Measurements from ENCODE around the gene CENPP. TPM values are rescaled to one million over a fixed set of nuclear protein-coding genes. Genes with fewer than 3 reads are reported as not detected.

Gene CENPP
- total RNA-seq, 1 donor from 2014 or later, result 1.9 TPM

DNA sequence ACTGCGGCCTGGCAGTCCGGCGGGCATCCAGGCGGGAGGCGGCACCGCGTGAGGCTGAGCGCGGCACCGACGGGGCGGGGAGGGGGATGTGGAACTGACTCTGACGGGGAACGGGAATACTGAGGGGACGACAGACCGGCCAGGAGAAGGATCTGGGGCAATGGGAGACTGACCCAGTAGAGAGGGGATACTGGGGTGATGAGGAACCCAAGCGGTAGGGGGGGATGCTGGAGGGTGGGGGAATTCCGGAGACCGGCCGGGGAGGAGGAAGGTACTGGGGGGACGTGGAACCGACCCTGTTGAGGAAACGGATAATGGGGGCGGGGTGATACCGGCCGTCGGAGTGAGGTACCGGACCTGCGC lies 343.8 kb downstream of the CENPP start:
- Mint-ChIP-seq H3K9me3 (ENCODE audit: unreplicated experiment) (peaks cover 2% of the 10 kb centered on the region), H3K4me1 (ENCODE audit: low read depth, unreplicated experiment) (peaks cover 21% of the 10 kb centered on the region), H3K27ac (ENCODE audit: unreplicated experiment) (peak overlapping the region; percentile 93), H3K36me3 (ENCODE audit: low read depth, unreplicated experiment) (peaks cover 4% of the 10 kb centered on the region), H3K4me3 (ENCODE audit: unreplicated experiment) (peak overlapping the region; percentile 98), H3K27me3 (ENCODE audit: low read depth, unreplicated experiment) (no peaks in the 10 kb centered on the region)
- Histone ChIP-seq H3K9ac (ENCODE audit: low read length) (peak overlapping the region; percentile 93), H3K4me2 (ENCODE audit: low read length) (peak overlapping the region; percentile 93), H3K27ac (ENCODE audit: low read depth, low read length) (peak overlapping the region; percentile 90), H3K27me3 (ENCODE audit: insufficient read depth, low read length) (no peaks in the 10 kb centered on the region), H3K79me2 (ENCODE audit: insufficient read depth, low read length) (peaks cover 59% of the 10 kb centered on the region), H3K9me3 (ENCODE audit: insufficient read depth, low read depth, low read length) (no peaks in the 10 kb centered on the region), H4K20me1 (ENCODE audit: insufficient read depth, low read length) (peaks cover 37% of the 10 kb centered on the region), H2AFZ (ENCODE audit: low read depth, low read length) (peak overlapping the region; percentile 72), H3K4me1 (ENCODE audit: insufficient read depth, low read length) (peaks cover 19% of the 10 kb centered on the region), H3K36me3 (ENCODE audit: insufficient read depth, low read length) (no peaks in the 10 kb centered on the region), H3K4me3 (ENCODE audit: insufficient read depth, low read depth, low read length) (peak overlapping the region; percentile 83)
- FAIRE-seq, result no peak
- TF ChIP-seq, protein P1, sequence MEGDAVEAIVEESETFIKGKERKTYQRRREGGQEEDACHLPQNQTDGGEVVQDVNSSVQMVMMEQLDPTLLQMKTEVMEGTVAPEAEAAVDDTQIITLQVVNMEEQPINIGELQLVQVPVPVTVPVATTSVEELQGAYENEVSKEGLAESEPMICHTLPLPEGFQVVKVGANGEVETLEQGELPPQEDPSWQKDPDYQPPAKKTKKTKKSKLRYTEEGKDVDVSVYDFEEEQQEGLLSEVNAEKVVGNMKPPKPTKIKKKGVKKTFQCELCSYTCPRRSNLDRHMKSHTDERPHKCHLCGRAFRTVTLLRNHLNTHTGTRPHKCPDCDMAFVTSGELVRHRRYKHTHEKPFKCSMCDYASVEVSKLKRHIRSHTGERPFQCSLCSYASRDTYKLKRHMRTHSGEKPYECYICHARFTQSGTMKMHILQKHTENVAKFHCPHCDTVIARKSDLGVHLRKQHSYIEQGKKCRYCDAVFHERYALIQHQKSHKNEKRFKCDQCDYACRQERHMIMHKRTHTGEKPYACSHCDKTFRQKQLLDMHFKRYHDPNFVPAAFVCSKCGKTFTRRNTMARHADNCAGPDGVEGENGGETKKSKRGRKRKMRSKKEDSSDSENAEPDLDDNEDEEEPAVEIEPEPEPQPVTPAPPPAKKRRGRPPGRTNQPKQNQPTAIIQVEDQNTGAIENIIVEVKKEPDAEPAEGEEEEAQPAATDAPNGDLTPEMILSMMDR (IDR thresholded peaks at IDR 0.05; ENCODE audit: insufficient read depth, low read depth, low read length), result no peak
- TF ChIP-seq EZH2 (IDR thresholded peaks at IDR 0.05; ENCODE audit: insufficient read depth, low read length), result no peak
- DNase-seq (ENCODE audit: low read depth), result no peak

Small RNAs within 50 kb of the gene (microRNA-seq; reads per million reads assigned to microRNA genes)
- gene MIR3651 (8.8 reads per million, percentile 32 among the genes with 10 or more reads in this experiment), gene MIR4670 (not detected)

Other genes starting within 250 kb of the CENPP start
- 75.9 and 82.0 TPM in 2 replicates for gene SPTLC1, start 210.5 kb upstream of the CENPP start, total RNA-seq
- 226 and 232 TPM in 2 replicates for gene IARS1, start 32.3 kb upstream of the CENPP start, total RNA-seq
- 29.9 and 33.1 TPM in 2 replicates for gene NOL8, start 603 bp upstream of the CENPP start, total RNA-seq
- not detected in 2 replicates for gene OGN, start 78.6 kb downstream of the CENPP start, total RNA-seq
- gene OMD, start 98.5 kb downstream of the CENPP start, total RNA-seq, result not detected in 2 replicates
- not detected in 2 replicates for gene ASPN, start 156.6 kb downstream of the CENPP start, total RNA-seq
- gene ECM2, start 210.0 kb downstream of the CENPP start, total RNA-seq, result 0.18 and 0.22 TPM in 2 replicates

Data from astrocyte (in vitro differentiated cells and primary cell).